Ishikawa (cell line): ENCODE data around the gene PRDM16.

ENCODE experiments used
- CREB1 ChIP-seq: IDR thresholded peaks from 2 replicates; pipeline ENCODE4 v1.6.1; 2012; ENCODE audit warnings: low read depth
- EP300 ChIP-seq: IDR thresholded peaks from 2 replicates; pipeline ENCODE4 v1.6.1; 2012; ENCODE audit warnings: borderline replicate concordance
- MAX ChIP-seq: IDR thresholded peaks from 2 replicates; pipeline ENCODE4 v1.6.1; 2012
- NFIC ChIP-seq: IDR thresholded peaks from 2 replicates; pipeline ENCODE4 v1.6.1; 2012
- RAD21 ChIP-seq: IDR thresholded peaks from 2 replicates; pipeline ENCODE4 v1.6.1; 2012; ENCODE audit warnings: low read depth
- TEAD4 ChIP-seq: IDR thresholded peaks from 2 replicates; pipeline ENCODE4 v1.6.1; 2012

GRCh38 chr1:3370856-3371703 lies 302.1 kb downstream of the PRDM16 start:
- TF ChIP-seq MAX: no peak
- no peak for TF ChIP-seq NFIC
- TF ChIP-seq EP300: no peak
- no peak for TF ChIP-seq TEAD4
- no peak for TF ChIP-seq CREB1
- TF ChIP-seq RAD21: no peak
